NB4 (cell line): ENCODE results near the gene CDH23.

Experiments
- DNase-seq: peaks from one replicate; pipeline ENCODE4 v3.0.0; 2010; ENCODE audit warnings: low read depth
- H3K4me3 ChIP-seq: one replicate; pipeline ENCODE4 v1.5.1; 2011; ENCODE audit warnings: mild to moderate bottlenecking, low read depth, low read length, moderate library complexity
- CTCF ChIP-seq: IDR thresholded peaks from one replicate; pipeline ENCODE4 v1.5.1; 2012; ENCODE audit warnings: low read depth, low read length
- MYC ChIP-seq: IDR thresholded peaks from 2 replicates; pipeline ENCODE4 v1.6.1; 2011; ENCODE audit warnings: low read depth, low read length
- POLR2A ChIP-seq: IDR thresholded peaks from 2 replicates; pipeline ENCODE4 v1.6.1; 2011; ENCODE audit warnings: mild to moderate bottlenecking; ENCODE audit not compliant: insufficient read length; ENCODE audit errors: extremely low read depth
- TF ChIP-seq, protein P1 (sequence below): IDR thresholded peaks from 2 replicates; pipeline ENCODE4 v1.6.1; 2011; ENCODE audit warnings: low read depth, low read length

CDH23 gene

DNA sequence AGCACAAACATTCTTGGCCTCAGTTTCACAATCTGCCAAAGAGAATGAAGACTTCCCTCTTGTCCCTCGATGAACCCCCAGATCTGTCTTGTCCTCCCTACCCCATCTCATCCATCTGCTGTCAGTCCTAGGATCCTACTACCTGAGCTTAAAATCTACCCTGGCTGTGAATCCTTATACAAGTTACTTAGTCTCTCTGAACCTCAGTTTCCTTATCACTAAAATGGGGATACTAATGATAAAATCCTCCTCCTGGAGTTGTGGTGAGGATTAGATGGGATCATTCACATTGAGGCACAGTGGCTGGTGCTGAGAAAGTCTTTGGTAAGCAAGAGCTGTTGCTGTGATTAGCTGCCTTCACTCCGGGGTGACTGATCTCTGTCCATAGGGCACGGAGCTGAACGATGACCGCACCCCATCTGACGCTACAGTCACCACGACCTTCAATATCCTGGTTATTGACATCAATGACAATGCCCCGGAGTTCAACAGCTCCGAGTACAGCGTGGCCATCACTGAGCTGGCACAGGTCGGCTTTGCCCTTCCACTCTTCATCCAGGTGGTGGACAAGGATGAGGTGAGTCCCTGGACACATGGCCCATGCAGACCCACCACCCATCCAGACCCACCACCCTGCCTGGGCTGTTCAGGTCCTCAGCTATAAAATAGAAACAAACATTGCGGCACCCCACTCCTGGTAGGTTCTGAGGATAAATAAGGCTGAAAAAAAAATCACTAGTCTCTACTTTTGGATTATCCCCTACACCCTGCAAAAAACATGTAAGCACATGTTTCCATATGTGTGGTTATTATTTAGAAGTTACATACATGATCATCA lies 220.3 kb downstream of the CDH23 start:
- TF ChIP-seq MYC (no peak), CTCF (no peak), POLR2A (no peak)
- TF ChIP-seq, protein P1, sequence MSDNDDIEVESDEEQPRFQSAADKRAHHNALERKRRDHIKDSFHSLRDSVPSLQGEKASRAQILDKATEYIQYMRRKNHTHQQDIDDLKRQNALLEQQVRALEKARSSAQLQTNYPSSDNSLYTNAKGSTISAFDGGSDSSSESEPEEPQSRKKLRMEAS, result no peak
- no peak for DNase-seq
- no peak overlapping the region for H3K4me3 ChIP-seq

GRCh38 chr10:71618176-71618575 lies 221.5 kb downstream of the CDH23 start:
- DNase-seq, result no peak
- TF ChIP-seq CTCF (no peak), POLR2A (no peak), MYC (no peak)
- TF ChIP-seq, protein P1, result no peak
- H3K4me3 ChIP-seq, result no peak overlapping the region

DNA sequence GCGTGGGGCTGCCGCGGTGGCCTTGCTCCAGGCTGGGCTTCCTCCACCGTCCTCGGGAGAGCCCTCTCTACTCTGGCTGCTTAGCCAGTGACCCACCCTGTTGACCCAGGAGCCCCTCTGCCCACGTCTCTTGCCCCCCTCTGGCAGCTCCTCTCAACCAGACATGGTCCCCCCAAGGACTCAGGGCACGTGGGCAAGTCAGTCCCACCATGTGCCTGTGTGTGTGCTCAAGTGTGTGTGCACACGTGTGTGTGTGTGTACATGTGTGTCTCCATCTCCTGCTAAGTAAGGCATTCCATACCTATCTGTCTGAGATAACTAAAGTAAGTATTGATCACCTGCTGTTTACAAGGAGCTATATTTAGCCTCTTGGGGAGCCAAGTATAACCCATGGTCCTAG lies 221.9 kb downstream of the CDH23 start:
- TF ChIP-seq MYC, result no peak
- TF ChIP-seq, protein P1, result no peak
- no peak for TF ChIP-seq POLR2A
- no peak for TF ChIP-seq CTCF
- H3K4me3 ChIP-seq, result no peak overlapping the region
- DNase-seq, result no peak

- no peak for DNase-seq
- TF ChIP-seq POLR2A (no peak), MYC (no peak), CTCF (no peak)
- TF ChIP-seq, protein P1, result no peak
- no peak overlapping the region for H3K4me3 ChIP-seq
These were observed 223.9 kb downstream of the CDH23 start for GRCh38 chr10:71620642-71621041.

GRCh38 chr10:71621231-71622153 lies 224.8 kb downstream of the CDH23 start:
- no peak for DNase-seq
- TF ChIP-seq, protein P1, result no peak
- TF ChIP-seq CTCF (no peak), MYC (no peak), POLR2A (no peak)
- H3K4me3 ChIP-seq, result no peak overlapping the region
